DOHH2 (cell line): ENCODE data around the gene RAD51B.

ENCODE experiments used
- EZH2phosphoT487 ChIP-seq: fragments of 200-600 bp; sonication (generic); IDR thresholded peaks from 2 replicates; pipeline ENCODE4 v1.6.1; 2017; ENCODE audit warnings: borderline replicate concordance, mild to moderate bottlenecking, antibody characterized with exemption, low read length, moderate library complexity, mixed read lengths
- TF ChIP-seq, protein P1 (sequence below): fragments of 200-600 bp; sonication (generic); IDR thresholded peaks from one replicate; pipeline ENCODE4 v1.5.1; 2014; ENCODE audit warnings: antibody characterized with exemption, mild to moderate bottlenecking, low read depth, low read length; ENCODE audit not compliant: poor library complexity, severe bottlenecking

DNA sequence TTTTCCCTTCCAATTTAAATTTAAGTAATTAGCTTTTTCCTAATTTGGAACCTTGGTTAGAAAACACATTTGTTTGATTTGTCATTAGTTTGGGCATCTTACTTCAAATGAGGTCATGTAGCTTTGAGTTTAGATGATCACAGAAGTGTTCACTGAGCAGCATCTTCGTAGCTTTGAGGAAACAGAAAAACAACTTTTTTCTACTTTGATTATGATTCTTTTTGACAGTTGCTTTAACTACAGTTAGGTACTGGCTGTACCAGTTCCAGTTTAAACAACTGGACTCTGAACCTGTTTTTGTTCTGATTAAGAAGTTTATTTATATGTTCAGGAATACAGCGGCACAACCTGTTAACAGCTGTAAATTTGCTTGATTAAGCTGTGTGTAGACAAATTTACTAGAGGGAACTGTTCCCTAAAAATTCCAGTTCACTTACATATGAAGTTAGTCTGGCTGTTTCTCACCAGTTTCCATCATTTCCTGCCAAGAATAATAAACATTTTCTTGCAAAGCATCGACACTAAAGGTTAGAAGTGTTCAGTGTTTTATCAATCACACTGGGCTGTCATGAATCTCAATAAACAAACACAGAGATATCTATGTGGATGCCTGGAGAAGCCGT lies 191.9 kb downstream of the RAD51B start:
- TF ChIP-seq, protein P1, sequence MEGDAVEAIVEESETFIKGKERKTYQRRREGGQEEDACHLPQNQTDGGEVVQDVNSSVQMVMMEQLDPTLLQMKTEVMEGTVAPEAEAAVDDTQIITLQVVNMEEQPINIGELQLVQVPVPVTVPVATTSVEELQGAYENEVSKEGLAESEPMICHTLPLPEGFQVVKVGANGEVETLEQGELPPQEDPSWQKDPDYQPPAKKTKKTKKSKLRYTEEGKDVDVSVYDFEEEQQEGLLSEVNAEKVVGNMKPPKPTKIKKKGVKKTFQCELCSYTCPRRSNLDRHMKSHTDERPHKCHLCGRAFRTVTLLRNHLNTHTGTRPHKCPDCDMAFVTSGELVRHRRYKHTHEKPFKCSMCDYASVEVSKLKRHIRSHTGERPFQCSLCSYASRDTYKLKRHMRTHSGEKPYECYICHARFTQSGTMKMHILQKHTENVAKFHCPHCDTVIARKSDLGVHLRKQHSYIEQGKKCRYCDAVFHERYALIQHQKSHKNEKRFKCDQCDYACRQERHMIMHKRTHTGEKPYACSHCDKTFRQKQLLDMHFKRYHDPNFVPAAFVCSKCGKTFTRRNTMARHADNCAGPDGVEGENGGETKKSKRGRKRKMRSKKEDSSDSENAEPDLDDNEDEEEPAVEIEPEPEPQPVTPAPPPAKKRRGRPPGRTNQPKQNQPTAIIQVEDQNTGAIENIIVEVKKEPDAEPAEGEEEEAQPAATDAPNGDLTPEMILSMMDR: no peak
- no peak for TF ChIP-seq EZH2phosphoT487
